ENCODE results near the gene TSPAN12. TPM values are rescaled to one million over a fixed set of nuclear protein-coding genes. Genes with fewer than 3 reads are reported as not detected.

TSPAN12 gene
- total RNA-seq, 1 experiment from 2014 or later = 1.4 TPM

DNA sequence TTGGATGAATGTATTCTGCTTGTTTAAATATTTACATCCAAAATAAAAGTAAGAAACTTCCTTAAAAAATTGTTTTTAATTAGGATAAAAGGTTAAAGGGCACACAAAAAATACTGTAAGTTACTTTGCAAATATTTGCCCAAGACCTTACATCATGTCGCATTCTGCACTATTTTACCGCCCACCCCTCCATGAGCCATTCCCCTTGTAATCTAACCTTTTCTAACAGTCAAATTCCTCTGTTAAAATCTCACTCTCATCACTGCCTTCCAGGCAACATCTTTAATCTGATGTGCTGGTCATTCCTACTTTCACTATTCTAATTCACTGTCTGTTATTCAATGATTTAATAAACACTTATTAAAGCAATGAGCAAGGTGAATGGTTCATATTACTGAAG is 23.2 kb downstream of the TSPAN12 start:
- Histone ChIP-seq H3K9me3 (ENCODE audit: control insufficient read depth, insufficient read depth, low read depth, low read length) (no peaks in the 10 kb centered on the region), H3K27me3 (ENCODE audit: control insufficient read depth, insufficient read depth, low read length) (no peaks in the 10 kb centered on the region), H3K4me1 (ENCODE audit: control insufficient read depth, insufficient read depth, low read length) (no peaks in the 10 kb centered on the region), H3K4me3 (ENCODE audit: low read depth in 2 of 2, low read length in 2 of 2) (no peak overlapping the region), H3K27ac (ENCODE audit: low read length) (no peak overlapping the region), H3K36me3 (ENCODE audit: control insufficient read depth, insufficient read depth, low read length) (no peaks in the 10 kb centered on the region)
- intact Hi-C loops (cut with micrococcal nuclease; ENCODE audit: unreplicated experiment) = no loop called here
- CTCF ChIA-PET = no interaction called here
- in situ Hi-C loops (cut with HindIII; ENCODE audit: low pct_unique_long_range_greater_than_20kb, low sequenced_read_pairs) = no loop called here
- ATAC-seq = no peak
- TF ChIP-seq POLR2AphosphoS5 (IDR thresholded peaks at IDR 0.05; ENCODE audit: low read depth, low read length) (no peak), TCF7L2 (IDR thresholded peaks at IDR 0.05; ENCODE audit: low read depth, low read length) (no peak), SIN3A (IDR thresholded peaks at IDR 0.05; ENCODE audit: borderline replicate concordance, insufficient read depth, low read depth, low read length) (no peak)
- TF ChIP-seq, protein P1, sequence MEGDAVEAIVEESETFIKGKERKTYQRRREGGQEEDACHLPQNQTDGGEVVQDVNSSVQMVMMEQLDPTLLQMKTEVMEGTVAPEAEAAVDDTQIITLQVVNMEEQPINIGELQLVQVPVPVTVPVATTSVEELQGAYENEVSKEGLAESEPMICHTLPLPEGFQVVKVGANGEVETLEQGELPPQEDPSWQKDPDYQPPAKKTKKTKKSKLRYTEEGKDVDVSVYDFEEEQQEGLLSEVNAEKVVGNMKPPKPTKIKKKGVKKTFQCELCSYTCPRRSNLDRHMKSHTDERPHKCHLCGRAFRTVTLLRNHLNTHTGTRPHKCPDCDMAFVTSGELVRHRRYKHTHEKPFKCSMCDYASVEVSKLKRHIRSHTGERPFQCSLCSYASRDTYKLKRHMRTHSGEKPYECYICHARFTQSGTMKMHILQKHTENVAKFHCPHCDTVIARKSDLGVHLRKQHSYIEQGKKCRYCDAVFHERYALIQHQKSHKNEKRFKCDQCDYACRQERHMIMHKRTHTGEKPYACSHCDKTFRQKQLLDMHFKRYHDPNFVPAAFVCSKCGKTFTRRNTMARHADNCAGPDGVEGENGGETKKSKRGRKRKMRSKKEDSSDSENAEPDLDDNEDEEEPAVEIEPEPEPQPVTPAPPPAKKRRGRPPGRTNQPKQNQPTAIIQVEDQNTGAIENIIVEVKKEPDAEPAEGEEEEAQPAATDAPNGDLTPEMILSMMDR (IDR thresholded peaks at IDR 0.05) = no peak
- POLR2A ChIA-PET = no interaction called here
- no peak for DNase-seq (ENCODE audit: low read depth, low spot score)
- no TSS peak for BruUV-seq (replicated peaks)

- H3K4me3 ChIP-seq (ENCODE audit: low read depth in 2 of 2, low read length in 2 of 2) = no peak overlapping the region
- H3K4me1 ChIP-seq (ENCODE audit: control insufficient read depth, insufficient read depth, low read length) = no peaks in the 10 kb centered on the region
- intact Hi-C loops (cut with micrococcal nuclease; ENCODE audit: unreplicated experiment) = no loop called here
- POLR2A ChIA-PET = no interaction called here
- no peaks in the 10 kb centered on the region for H3K27me3 ChIP-seq (ENCODE audit: control insufficient read depth, insufficient read depth, low read length)
- CTCF ChIA-PET = no interaction called here
- H3K9me3 ChIP-seq (ENCODE audit: control insufficient read depth, insufficient read depth, low read depth, low read length) = no peaks in the 10 kb centered on the region
- TF ChIP-seq REST (IDR thresholded peaks at IDR 0.05; ENCODE audit: insufficient read depth in 1 of 2, low read depth in 2 of 2, low read length in 1 of 2) (no peak), POLR2AphosphoS5 (IDR thresholded peaks at IDR 0.05; ENCODE audit: low read depth, low read length) (no peak), SIN3A (IDR thresholded peaks at IDR 0.05; ENCODE audit: borderline replicate concordance, insufficient read depth, low read depth, low read length) (no peak), TCF7L2 (IDR thresholded peaks at IDR 0.05; ENCODE audit: low read depth, low read length) (no peak)
- TF ChIP-seq, protein P1 (IDR thresholded peaks at IDR 0.05) = no peak
- no peak overlapping the region for H3K27ac ChIP-seq (ENCODE audit: low read length)
- no peak for DNase-seq (ENCODE audit: low read depth, low spot score)
- H3K36me3 ChIP-seq (ENCODE audit: control insufficient read depth, insufficient read depth, low read length) = no peaks in the 10 kb centered on the region
- in situ Hi-C loops (cut with HindIII; ENCODE audit: low pct_unique_long_range_greater_than_20kb, low sequenced_read_pairs) = no loop called here
- no peak for ATAC-seq
- BruUV-seq (replicated peaks) = no TSS peak
Observed at GRCh38 chr7:120833546-120833945, 24.4 kb downstream of the TSPAN12 start.
